PC-9 (cell line): Measurements from ENCODE around the gene ZBBX.

Experiments
- CTCF ChIP-seq: fragments of 200-600 bp; sonication (generic); conservative IDR thresholded peaks from 2 replicates; pipeline ENCODE4 v1.6.1; 2017; ENCODE audit warnings: mixed run types, antibody characterized with exemption, mild to moderate bottlenecking, moderate library complexity
- EZH2 ChIP-seq: fragments of 200-600 bp; sonication (generic); IDR thresholded peaks from 2 replicates; pipeline ENCODE4 v1.8.0; 2017; ENCODE audit warnings: antibody characterized with exemption, low read depth

DNA sequence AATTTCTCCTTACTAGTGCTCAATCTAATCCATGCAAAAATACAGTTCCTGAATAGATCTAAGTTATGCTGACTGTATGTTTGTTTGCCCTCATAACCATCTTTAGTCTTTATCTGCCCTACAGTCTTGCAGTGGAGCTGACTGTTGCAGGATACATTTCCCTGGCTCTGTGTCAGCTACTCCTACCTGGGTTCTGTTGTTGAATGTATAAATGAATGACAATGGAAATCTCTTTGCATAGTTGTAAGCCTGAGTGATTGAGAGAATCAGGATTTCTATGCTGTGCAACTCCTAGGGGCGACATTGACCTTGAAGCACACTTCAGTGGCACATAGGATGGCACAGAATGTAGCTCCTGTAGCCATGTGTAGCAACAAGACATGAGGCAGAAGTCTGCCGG, 16.0 kb upstream of the ZBBX start:
- no peak for TF ChIP-seq EZH2
- TF ChIP-seq CTCF = no peak
